ENCODE results near the gene KLHL22. TPM values are rescaled to one million over a fixed set of nuclear protein-coding genes. Genes with fewer than 3 reads are reported as not detected.

The KLHL22 gene
- total RNA-seq, 4 donors from 2014 or later, result 24.1 to 32.2 (median 28.4) TPM

- intact Hi-C loops (cut with DNase I; ENCODE audit: low total_unique reads) (no loop called here), in situ Hi-C loops (cut with MboI; ENCODE audit: low sequenced_read_pairs in 4 of 4) (loop anchor here in 1 of 4 donors (25.0 kb wide), 1 partner anchor 248 kb away; no protein-coding TSS in a partner anchor)
- Histone ChIP-seq H3K4me1 (peaks cover 0 to 14% of the 10 kb centered on the region in 2 donors), H3K4me3 (peak overlapping the region in 2 of 4 donors; percentile 59 to 62), H3K27ac (peak overlapping the region; percentile 66 to 78 (median 72)), H3K27me3 (peaks cover 20 to 34% (median 24%) of the 10 kb centered on the region in 3 donors), H3K9me3 (no peaks in the 10 kb centered on the region), H3K36me3 (peaks cover 0 to 13% of the 10 kb centered on the region in 2 donors)
- ATAC-seq, result no peak
- DNase-seq, result no peak
- no peak for TF ChIP-seq CTCF (IDR thresholded peaks at IDR 0.05 in 4 of 5, conservative IDR thresholded peaks at IDR 0.05 in 1 of 5)
- TF ChIP-seq POLR2A (IDR thresholded peaks at IDR 0.05), result no peak
These were observed 56.7 kb downstream of the KLHL22 start for GRCh38 chr22:20438678-20439492.

- Histone ChIP-seq H3K36me3 (peaks cover 0 to 13% of the 10 kb centered on the region in 2 donors), H3K27ac (peak overlapping the region; percentile 66 to 78 (median 72)), H3K27me3 (peaks cover 20 to 34% (median 24%) of the 10 kb centered on the region in 3 donors), H3K4me1 (peaks cover 0 to 14% of the 10 kb centered on the region in 2 donors), H3K9me3 (no peaks in the 10 kb centered on the region), H3K4me3 (peak overlapping the region; percentile 55 to 76 (median 60))
- no peak for DNase-seq
- no peak for ATAC-seq
- TF ChIP-seq POLR2A (IDR thresholded peaks at IDR 0.05), result no peak
- no peak for TF ChIP-seq CTCF (IDR thresholded peaks at IDR 0.05 in 4 of 5, conservative IDR thresholded peaks at IDR 0.05 in 1 of 5)
- in situ Hi-C loops (cut with MboI; ENCODE audit: low sequenced_read_pairs in 4 of 4), result loop anchor here in 1 of 4 donors (25.0 kb wide), 1 partner anchor 249 kb away; no protein-coding TSS in a partner anchor
- intact Hi-C loops (cut with DNase I; ENCODE audit: low total_unique reads), result no loop called here
These were observed 57.2 kb downstream of the KLHL22 start for GRCh38 chr22:20438427-20438677.

- intact Hi-C loops (cut with DNase I; ENCODE audit: low total_unique reads), result no loop called here
- H3K27ac ChIP-seq, result peak within 1 kb of the TSS; percentile 67 to 78 (median 72)
- peaks cover 20 to 34% (median 24%) of the 10 kb centered on the region in 3 donors for H3K27me3 ChIP-seq
- DNase-seq (no peak), ATAC-seq (peak in 1 of 2 donors; percentile 22)
- peaks cover 0 to 11% of the 10 kb centered on the region in 2 donors for H3K36me3 ChIP-seq
- peak within 1 kb of the TSS; percentile 57 to 76 (median 60) for H3K4me3 ChIP-seq
- H3K4me1 ChIP-seq, result peaks cover 0 to 14% of the 10 kb centered on the region in 2 donors
- no peaks in the 10 kb centered on the region for H3K9me3 ChIP-seq
- in situ Hi-C loops (cut with MboI; ENCODE audit: low sequenced_read_pairs in 4 of 4), result loop anchor here in 1 of 4 donors (25.0 kb wide), 1 partner anchor 249 kb away; no protein-coding TSS in a partner anchor
- TF ChIP-seq CTCF (IDR thresholded peaks at IDR 0.05 in 4 of 5, conservative IDR thresholded peaks at IDR 0.05 in 1 of 5) (no peak), POLR2A (IDR thresholded peaks at IDR 0.05) (no peak)
These were observed 57.8 kb downstream of the KLHL22 start, which contains the start of gene SCARF2 for GRCh38 chr22:20437613-20438426. Gene SCARF2, minus strand, starts transcription at chr22:20437825. Its CDS starts 71 bp downstream, at chr22:20437754.

GRCh38 chr22:20436768-20437612, 58.6 kb downstream of the KLHL22 start:
- Histone ChIP-seq H3K4me3 (peak overlapping the region; percentile 56 to 64 (median 58)), H3K27me3 (peaks cover 20 to 34% (median 24%) of the 10 kb centered on the region in 3 donors), H3K27ac (peak overlapping the region; percentile 41 to 67 (median 52)), H3K36me3 (peaks cover 0 to 3% of the 10 kb centered on the region in 2 donors), H3K9me3 (no peaks in the 10 kb centered on the region), H3K4me1 (peaks cover 0 to 14% of the 10 kb centered on the region in 2 donors)
- peak; percentile 20 to 21 for ATAC-seq
- TF ChIP-seq CTCF (IDR thresholded peaks at IDR 0.05 in 4 of 5, conservative IDR thresholded peaks at IDR 0.05 in 1 of 5) (no peak), POLR2A (IDR thresholded peaks at IDR 0.05) (no peak)
- in situ Hi-C loops (cut with MboI; ENCODE audit: low sequenced_read_pairs in 4 of 4), result loop anchor here in 1 of 4 donors (25.0 kb wide), 1 partner anchor 250 kb away; no protein-coding TSS in a partner anchor
- no peak for DNase-seq
- intact Hi-C loops (cut with DNase I; ENCODE audit: low total_unique reads), result no loop called here

All from gastrocnemius medialis (tissue), 4 donors.